Fibroblast of gingiva (primary cell): Measurements from ENCODE around the gene HOXC4.
"Not testable (repeated sequence)": the region's sequence is repeated elsewhere in the genome, so short reads cannot be mapped to it uniquely, and the experiment has no call there.

Experiments used
- DNase-seq: peaks from one replicate; pipeline ENCODE4 v3.0.0-alpha.2; 2011; ENCODE audit warnings: low read depth

The HOXC4 gene

DNA sequence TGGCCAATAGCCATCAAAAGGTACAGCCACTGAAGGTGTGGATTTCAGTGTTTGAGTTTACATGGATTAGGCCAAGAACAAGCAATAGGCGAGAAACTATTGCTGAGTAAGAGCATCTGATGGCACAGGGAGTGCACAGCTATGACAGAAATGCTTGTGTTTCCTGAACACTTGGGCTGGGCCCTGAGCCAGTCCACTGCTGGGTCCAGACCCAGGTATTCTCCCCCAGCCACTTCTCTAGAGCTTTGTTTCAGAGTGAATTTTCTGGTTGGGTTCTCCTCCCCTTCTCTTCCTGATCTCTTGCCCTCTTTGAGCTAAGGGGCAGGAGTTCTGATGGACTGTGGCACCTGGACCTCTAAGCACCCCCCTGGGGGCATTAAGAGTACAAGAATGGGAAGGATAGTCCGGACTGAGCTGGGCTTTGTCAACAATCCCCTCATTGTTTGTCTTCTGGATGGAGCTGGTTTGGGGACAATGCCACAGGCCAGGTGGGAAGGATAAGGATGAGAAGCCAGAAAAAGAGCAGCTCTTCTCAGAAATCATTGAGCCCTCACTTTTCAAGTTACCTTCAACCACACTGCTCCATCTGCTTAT lies 12.4 kb upstream of the HOXC4 start:
- DNase-seq, result no peak

DNA sequence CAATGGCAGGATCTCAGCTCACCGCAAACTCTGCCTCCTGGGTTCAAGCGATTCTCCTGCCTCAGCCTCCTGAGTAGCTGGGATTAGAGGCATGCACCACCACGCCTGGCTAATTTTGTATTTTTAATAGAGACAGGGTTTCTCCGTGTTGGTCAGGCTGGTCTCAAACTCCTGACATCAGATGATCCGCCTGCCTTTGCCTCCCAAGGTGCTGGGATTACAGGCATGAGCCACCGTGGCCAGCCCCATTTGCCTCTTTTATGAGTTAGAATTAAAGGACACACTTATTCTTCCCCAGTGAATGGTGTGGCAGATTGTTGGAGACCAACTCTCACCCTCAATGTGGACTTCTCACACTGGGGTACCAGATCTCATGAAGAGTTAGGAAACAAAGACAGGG lies 11.6 kb upstream of the HOXC4 start:
- DNase-seq, result not testable (repeated sequence)

DNA sequence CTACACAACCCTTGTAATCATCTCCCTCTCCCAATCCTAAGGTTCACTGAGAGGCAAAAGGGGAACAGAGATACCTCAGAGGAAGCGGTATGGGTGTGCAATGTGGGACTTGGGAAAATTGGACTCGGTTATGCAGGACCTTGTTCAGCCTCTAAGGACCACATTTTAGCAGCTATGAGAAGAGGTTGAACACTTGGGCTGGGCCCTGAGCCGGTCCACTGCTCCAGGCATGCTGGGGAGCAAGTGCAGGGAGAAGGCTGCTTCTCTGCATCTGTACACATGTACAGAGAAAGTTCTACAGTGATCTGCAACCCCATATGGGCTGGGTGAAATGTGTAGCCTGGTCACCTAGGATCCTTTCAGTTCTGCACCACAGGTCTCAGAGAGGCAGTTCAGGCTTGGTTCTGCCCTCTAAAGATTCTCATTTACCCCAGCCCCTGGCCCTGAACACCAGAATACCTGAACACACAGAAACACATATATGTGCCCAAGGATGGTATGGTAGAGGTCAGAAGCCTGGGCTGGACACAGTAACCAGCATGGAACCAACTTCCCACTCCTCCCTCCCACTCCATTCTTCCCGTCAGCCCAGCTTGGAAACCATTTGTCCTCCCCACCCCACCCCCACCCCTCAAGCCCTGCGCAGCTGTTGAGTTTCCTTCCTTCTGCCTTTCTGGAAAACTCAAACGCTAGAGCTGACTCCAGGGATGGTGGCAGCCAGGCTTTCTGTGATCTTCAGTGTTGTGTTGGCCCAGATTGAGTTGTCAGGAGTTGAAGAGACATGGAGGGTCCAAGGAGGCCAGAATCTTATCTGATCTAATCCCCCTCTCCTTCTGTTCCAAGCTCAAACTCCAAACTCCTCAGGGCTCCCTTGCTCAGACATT lies 10.4 kb upstream of the HOXC4 start:
- DNase-seq, result no peak

DNA sequence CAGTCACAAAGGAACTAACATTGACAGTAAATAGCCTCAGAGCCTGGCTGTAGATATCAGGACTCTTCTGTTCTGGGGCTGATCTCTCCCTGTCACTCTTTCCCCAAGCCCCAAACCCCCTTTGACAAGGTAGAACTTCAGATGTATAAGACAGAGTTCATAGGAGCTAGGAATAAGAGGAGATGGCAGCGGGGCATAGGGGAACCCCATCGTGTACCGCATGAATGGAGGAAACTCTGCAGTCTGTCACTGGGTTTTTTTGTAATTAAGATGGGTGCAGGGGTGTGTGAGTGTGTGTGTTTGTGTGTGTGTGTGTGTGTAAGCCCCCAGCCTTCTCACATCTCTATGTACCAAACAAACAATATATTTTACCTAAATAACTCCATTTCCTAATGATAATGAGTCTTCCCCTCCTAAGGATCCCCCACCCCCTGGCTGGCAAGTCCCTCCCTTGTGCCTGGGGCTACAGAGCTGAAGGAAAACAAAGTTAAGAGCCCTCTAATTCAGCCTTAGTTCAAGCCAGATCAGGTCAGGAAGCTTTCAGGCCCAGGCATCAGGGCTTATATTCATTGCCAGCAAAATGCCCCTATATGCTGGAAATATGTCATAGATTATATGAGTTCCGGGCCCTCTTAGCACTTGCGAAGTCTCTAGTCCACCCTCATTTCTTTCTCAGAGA lies 9.1 kb upstream of the HOXC4 start:
- no peak for DNase-seq

DNA sequence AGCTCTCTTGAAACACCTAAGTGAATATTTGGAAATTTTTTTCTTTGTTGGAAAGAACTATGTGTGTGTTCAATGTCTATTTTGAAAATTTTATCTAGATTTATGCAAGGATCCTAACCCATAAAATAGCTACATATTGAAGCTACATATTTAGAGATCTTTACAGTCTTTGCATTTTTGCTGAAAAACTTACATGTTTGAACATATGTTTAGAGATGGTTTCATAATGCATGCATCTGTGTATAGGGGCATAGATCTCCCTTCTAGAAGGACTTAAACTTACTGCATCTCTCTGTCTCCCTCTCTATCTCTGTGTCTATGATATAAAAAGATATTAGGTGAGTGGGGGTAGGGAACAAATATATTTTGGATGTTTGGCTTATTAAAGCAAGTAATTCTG lies 8.2 kb upstream of the HOXC4 start:
- no peak for DNase-seq

DNA sequence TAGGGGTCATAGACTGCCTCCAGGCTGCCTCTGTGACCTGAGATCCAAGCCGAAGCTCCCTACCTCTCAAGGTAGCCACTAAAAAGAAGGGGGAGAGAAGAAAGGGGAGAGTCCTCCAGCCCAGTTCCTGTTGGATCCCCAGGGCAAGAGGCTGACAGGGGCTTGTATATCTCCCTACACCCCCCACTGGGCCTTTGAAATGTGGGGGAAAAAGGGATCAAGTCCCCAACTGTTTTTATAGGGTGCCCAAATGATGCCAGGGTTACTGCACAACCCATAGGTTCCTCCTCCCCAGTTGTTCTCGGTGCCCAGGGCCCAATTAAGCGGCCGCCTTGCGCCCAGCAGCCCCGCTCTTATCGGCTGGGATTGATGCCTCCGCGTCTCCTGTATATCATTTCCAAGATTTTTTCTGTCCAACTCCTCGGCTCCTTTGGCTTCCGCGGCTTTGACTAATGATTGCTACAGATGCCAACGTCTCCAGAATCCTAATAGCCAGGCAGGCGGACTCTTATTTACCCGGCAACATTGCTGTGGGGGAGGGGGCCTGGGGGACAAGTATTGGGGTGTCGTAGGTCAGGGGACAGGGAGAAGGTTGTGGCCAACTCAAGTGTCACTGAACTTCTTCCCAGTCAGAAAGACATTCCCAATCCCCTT lies 7.6 kb upstream of the HOXC4 start:
- DNase-seq, result no peak

DNA sequence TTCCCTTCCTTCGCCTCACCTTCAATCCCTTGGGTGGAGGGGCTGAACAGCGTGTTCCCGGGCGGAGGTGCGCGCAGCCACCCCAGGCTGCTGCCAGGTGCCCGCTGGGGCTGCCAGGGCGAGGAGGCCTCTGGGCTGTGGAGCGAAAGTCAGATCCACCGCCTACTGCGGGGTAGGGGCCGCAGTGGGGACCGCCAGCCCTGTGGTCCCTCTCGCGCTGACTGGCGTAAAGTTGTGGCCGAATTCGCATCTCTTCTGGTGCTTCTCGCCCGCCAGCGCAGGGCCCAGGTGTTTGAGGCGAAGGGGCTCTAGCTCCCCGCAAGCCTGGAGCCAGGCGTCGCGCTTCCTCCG lies 6.9 kb upstream of the HOXC4 start:
- no peak for DNase-seq

DNA sequence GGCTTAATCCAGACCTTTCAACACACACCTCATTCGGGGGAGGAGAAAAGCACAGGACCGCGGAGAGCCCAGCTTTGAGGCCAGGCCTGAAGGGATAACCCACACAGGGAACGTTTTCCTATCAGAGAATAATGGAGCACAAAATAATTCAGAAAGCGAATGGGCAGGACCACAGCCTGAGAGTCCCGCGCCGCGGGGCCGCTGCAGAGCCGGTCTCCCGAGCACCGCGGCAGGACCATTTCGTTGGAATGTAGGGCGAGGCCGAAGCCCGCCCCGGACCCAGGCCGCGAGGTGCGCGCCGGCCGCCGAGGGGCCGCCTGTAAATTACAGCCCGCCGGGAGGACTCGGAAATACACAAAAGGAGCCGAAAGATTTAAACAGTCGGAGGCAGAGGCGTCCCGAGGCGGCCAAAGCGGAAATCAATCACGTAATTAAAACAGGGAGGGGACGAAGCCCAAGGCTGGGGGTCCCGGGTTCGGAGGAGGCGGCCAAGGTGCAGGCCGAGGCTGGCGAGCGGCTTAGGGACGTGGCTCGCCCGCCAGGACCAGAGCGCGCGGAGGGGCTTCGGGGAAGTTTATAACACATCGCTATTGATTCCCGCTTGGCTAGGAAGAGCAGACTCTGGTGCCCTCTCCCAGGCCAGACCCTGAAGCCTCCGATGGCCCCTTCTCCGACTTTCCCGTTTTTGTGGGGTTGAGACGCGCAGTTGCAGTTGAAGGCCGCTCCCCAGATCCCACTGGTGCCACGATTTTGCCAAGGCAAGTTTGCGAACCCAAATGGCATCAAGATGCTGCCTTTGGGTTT lies 6.3 kb upstream of the HOXC4 start:
- DNase-seq, result no peak

DNA sequence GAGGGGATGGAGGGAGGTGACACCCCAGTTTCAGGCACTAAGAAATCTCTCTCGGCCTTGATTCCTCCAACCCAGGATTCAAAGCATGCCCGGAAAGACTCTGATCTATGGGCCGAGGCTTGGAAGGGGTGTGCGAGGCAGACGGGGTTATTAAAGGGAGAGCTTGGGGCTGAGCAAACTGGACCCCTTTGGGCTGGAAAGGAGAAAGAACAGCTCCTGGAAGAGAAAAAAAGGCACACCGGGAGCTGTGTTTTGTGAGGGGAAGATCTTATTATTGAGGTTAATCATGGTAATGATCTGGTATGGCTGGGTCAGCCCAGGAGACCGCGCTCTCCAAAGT lies 5.7 kb upstream of the HOXC4 start:
- DNase-seq, result no peak

DNA sequence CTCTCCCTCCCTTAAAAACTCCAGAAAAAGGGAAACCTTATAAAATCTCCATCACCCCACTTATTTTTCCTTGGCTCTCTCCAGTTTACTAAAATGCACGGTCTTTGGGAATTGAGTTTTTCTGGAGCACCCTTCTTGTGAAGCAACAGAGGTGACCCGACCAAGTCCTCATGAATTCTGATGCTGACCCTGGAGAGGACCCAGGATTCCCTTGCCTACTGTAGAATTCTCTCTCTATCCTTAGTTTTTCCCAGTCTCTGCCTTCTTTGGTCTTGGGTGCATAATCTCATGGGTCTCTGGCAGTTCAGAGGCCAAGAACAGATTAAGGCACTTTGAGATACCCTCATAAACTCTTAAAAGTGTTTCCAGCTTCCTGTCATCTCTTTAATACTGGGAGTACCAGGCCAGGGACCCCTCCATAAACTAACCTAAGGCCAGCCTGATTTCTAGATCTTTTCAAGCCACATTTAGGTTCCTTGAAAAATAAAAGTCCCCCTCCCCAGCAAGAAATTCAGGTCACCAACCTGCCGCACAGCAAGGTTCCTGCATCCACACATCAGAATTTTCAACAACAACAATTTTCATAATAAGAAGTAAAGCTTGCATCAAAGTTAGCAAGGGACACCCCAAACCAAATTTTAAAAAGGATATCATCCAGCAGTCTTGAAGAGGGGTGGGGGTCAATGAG lies 5.1 kb upstream of the HOXC4 start:
- DNase-seq, result no peak

DNA sequence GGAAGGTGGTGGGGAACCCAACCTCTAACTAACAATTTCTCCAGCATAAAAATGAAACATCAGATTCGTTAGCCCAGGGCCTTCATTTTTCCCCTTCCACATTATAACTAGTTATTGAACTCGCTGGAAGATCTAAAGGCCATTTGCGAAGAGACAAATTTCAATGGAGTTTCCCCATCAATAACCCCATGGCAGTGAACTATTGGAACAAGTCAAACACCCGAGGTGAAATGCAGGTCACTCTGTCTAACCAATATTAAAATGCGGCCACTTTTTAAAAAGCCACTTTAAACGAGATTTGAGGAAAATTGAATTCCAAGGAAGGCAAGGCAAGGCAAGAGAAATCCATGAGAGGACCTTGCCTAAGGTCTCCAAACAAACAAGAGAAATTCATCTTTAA lies 4.5 kb upstream of the HOXC4 start:
- DNase-seq, result no peak

DNA sequence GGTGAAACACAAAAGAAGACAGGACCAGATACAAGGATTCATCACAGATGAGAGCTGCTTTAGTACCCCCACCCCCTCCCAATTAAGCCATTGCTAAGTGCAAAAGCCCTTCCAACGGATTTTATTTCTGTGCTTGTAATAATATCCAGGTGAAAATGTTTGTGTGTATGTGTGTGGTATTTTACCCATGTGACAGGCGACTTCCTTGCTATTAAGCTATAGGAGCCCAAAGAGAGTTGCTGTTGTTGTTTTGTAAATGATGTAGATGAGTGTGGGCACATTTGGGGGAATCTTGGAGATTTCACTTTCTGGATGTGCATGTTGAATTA lies 3.2 kb upstream of the HOXC4 start:
- no peak for DNase-seq

DNA sequence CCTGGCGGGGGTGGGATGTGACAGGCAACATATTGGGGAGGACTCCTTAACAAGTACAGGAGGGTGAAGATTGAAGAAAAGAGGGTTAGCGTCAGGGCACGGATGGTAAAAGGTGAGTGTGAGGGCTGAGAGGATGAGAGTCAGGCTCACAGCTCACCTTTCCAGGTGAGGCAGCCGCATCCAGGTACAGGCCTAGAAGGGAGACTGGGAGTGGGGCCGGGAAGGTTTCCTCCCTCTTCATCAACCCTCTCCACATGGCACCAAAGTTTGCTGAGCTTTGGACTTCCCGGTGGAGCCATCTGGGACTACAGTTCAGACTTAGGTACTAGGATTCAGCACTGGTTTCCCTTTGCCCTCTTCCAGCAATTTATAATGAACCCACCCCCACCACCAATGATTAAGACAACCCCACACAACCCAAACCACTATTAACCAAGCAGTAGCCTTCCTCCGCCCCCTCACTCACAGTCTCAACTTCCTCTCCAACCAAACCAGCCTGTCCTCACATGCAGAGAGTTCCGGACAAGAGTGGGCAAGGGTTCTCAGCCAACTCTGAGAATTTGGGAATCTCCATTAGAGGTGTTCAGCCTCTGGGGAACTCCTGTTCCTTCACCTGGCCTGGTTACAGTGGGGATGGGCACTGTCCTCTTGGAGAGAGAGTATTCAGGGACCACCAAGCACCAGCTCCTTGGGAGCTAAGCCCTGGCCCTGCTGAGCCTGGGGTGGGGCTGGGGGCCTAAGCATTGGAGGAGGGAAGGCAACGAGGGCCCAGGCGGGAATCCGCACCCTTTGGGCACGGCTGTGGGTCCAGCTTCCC lies 2.4 kb upstream of the HOXC4 start:
- no peak for DNase-seq

DNA sequence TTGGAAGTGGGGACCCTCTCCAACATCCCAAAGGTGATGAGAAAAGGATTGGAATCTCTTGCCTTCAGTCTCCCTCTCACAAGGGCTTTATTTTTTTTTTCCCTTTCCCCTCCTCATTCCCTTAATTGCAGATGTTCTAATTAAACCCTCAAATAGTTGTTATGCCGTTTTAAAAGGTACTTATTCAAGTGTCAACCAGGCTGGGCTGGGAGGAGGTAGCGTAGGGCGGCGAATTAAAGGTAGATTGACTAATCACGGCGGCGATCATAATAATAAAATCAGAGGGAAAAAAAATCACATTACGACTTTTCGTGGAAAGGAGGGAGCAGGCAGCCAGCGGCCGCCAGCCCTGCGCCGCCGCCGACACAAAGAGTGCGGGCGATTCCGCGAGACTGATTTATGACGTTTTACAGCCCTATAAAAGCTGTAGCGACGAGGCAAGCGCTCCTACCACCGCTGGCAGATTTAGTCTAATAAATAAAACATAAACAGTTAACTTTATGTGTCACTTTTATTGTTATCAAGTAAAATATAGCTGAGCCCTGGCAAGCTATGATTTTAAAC lies 1.7 kb upstream of the HOXC4 start:
- DNase-seq, result no peak

DNA sequence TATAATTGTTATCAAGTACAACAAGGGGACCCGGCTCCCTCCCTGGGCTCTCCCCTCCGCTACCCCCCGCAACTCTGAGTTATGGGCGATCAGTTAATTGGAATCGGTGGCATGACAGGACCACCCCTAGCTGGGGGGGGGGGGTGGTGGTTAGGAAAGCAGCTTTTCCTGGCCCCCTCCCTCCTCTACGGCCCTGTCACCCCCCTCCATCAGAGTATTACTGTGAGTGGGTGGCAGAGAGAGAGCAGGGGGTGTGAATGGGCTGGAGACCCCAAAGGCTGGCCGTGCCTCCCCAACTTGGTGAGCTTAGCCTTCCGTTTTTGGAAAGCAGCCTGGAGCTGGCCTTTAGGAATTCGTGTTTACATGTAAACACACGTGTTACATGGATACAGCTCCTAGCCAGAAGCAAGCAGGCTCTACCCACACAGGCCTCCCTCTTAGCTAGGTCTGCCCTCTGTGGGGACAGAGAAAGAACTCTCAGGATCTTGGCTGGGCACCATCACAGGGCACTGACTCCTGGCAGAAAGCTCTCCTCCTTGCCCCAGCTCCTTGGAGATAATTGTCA lies 1.1 kb upstream of the HOXC4 start:
- DNase-seq, result no peak

DNA sequence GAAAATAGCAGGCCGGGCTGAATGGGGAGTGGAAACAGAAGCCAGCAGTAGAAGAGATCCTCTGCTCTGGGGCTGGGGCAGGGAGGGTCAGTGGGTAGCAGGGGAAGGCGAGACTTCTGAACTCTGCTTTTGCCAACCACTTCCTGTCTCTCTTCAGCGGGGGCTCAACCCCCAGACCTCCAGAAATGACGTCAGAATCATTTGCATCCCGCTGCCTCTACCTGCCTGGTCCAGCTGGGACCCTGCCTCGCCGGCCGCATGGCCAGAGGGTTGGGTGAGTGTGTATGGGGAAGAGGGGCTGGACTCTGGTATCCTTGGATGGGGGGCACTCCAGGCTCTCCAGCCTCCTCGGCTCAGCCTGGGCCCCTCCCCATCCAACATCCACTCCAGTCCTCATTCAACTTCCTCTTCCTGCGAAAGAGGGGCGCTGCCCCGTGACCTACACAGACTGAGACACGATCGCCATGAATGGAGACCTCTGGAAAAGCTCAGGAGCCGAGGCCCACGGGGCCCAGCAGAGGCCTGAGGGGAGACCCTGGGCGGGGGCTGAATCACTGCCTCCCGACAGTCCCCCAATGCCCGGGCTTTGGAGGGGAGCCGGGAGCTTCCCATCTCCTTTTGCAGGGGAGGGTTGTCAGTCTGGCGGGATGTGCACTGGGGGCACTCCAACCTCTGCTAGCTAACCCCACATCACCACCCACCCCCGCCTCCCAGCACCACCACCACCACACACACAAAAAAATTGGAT lies 458 bp upstream of the HOXC4 start:
- no peak for DNase-seq

DNA sequence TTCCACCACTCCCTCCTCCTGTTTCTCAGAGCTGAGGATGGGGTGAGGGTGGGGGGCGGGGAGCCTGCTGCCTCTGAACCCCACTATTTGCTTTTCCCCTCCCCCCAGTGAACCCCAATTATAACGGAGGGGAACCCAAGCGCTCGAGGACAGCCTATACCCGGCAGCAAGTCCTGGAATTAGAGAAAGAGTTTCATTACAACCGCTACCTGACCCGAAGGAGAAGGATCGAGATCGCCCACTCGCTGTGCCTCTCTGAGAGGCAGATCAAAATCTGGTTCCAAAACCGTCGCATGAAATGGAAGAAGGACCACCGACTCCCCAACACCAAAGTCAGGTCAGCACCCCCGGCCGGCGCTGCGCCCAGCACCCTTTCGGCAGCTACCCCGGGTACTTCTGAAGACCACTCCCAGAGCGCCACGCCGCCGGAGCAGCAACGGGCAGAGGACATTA lies 1.1 kb downstream of the HOXC4 start:
- DNase-seq, result no peak

DNA sequence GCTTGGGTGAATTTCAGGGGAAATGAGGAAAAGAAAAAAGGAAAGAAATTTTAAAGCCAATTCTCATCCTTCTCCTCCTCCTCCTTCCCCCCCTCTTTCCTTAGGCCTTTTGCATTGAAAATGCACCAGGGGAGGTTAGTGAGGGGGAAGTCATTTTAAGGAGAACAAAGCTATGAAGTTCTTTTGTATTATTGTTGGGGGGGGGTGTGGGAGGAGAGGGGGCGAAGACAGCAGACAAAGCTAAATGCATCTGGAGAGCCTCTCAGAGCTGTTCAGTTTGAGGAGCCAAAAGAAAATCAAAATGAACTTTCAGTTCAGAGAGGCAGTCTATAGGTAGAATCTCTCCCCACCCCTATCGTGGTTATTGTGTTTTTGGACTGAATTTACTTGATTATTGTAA lies 1.9 kb downstream of the HOXC4 start:
- no peak for DNase-seq

DNA sequence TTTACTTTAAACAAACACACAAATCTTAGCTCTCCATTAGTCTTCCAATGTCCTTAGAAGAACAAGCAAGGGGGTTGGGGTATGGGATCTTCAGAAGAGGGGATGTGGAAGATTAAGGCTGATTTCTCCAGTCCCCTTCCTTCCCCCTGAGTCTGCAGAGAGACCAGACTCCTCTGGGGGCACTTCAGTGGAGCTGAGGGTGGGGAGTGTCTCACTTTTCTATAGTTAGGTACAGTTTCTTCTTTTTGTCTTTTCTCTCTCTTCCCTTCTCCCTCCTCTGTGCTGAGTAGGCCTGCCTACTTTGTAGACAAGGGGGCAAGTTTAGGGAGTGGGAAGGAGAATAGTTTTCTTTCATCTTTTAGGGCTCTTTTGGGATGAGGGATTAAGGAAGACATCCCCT lies 2.5 kb downstream of the HOXC4 start:
- DNase-seq, result no peak
